Stimulated activated CD4-positive, alpha-beta T cell treated with anti-CD3 and anti-CD28 coated beads, Interleukin-1b, Interleukin-23, amount 100 ng/mL, for 1 hour (primary cell): ENCODE results near the gene RPS16.
A peak's percentile ranks its signal among the peaks of the same experiment; 100 is the strongest.

Experiments
- DNase-seq, 2 donors: peaks; one replicate each; pipeline ENCODE4 v3.0.0-alpha.2; 2020; ENCODE audit warnings: low read depth in 2 of 2

RPS16 gene

GRCh38 chr19:39422020-39422419 is 13.7 kb downstream of the RPS16 start:
- no peak for DNase-seq

GRCh38 chr19:39420769-39421168 is 15.0 kb downstream of the RPS16 start:
- no peak for DNase-seq

GRCh38 chr19:39419003-39419402 is 16.7 kb downstream of the RPS16 start:
- DNase-seq: no peak

GRCh38 chr19:39417463-39418181 is 18.1 kb downstream of the RPS16 start:
- DNase-seq: no peak

GRCh38 chr19:39416152-39417120 is 19.3 kb downstream of the RPS16 start:
- DNase-seq: no peak

- DNase-seq: no peak
These were observed 20.4 kb downstream of the RPS16 start for GRCh38 chr19:39415111-39416046.

GRCh38 chr19:39413911-39414608 is 21.7 kb downstream of the RPS16 start:
- no peak for DNase-seq

GRCh38 chr19:39413272-39413910 is 22.4 kb downstream of the RPS16 start:
- DNase-seq: no peak

- DNase-seq: no peak
These were observed 22.9 kb downstream of the RPS16 start for GRCh38 chr19:39412867-39413271.

- DNase-seq: peak; percentile 96 to 99
These were observed 23.5 kb downstream of the RPS16 start, which contains the start of gene PLEKHG2 for GRCh38 chr19:39412100-39412866. TSS of gene PLEKHG2 (plus strand) at chr19:39412669. CDS start at chr19:39414087, 1,418 bp downstream.

GRCh38 chr19:39411832-39412099 is 24.0 kb downstream of the RPS16 start:
- peak; percentile 82 to 90 for DNase-seq

- peak in 1 of 2 donors; percentile 34 for DNase-seq
These were observed 24.5 kb downstream of the RPS16 start for GRCh38 chr19:39411081-39411831.

- no peak for DNase-seq
These were observed 25.0 kb downstream of the RPS16 start for GRCh38 chr19:39410831-39411080.

- DNase-seq: peak in 1 of 2 donors; percentile 66
These were observed 25.5 kb downstream of the RPS16 start for GRCh38 chr19:39410017-39410830.

GRCh38 chr19:39409208-39410016 is 26.3 kb downstream of the RPS16 start:
- DNase-seq: peak; percentile 58 to 88

- DNase-seq: peak in 1 of 2 donors; percentile 19
These were observed 27.1 kb downstream of the RPS16 start for GRCh38 chr19:39408392-39409207.
